NCI-H446 treated with DMSO at 0.1 percent for 48 hours (cell line): ENCODE results near the gene RPLP2.
A peak's percentile ranks its signal among the peaks of the same experiment; 100 is the strongest.

Source experiments
- DNase-seq: peaks from one replicate; lab custom pipeline; 2025; lab: John Stamatoyannopoulos, UW

Gene RPLP2

GRCh38 chr11:803770-804598 is 5.8 kb upstream of the RPLP2 start:
- DNase-seq = no peak

GRCh38 chr11:804599-804964 is 5.2 kb upstream of the RPLP2 start:
- DNase-seq = no peak

GRCh38 chr11:808427-809286 is 1.1 kb upstream of the RPLP2 start:
- DNase-seq = no peak

GRCh38 chr11:810040-810567 is 337 bp downstream of the RPLP2 start:
- no peak for DNase-seq

- DNase-seq = no peak
Observed at GRCh38 chr11:811446-812245, 1.9 kb downstream of the RPLP2 start.

- no peak for DNase-seq
Observed at GRCh38 chr11:812390-812789, 2.6 kb downstream of the RPLP2 start.

- no peak for DNase-seq
Observed at GRCh38 chr11:813072-813455, 3.3 kb downstream of the RPLP2 start.

GRCh38 chr11:813456-814096 is 3.8 kb downstream of the RPLP2 start:
- no peak for DNase-seq

GRCh38 chr11:815675-816432 is 6.1 kb downstream of the RPLP2 start:
- no peak for DNase-seq

- DNase-seq = no peak
Observed at GRCh38 chr11:816433-816779, 6.6 kb downstream of the RPLP2 start.

- DNase-seq = no peak
Observed at GRCh38 chr11:818396-819128, 8.8 kb downstream of the RPLP2 start, which contains the start of gene PNPLA2. Gene PNPLA2, plus strand, starts transcription at chr11:818914. Its CDS starts 805 bp downstream, at chr11:819719.

- peak; percentile 78 for DNase-seq
Observed at GRCh38 chr11:819129-819931, 9.6 kb downstream of the RPLP2 start.

GRCh38 chr11:819943-820649 is 10.3 kb downstream of the RPLP2 start:
- DNase-seq = peak; percentile 40

- no peak for DNase-seq
Observed at GRCh38 chr11:820655-821511, 11.1 kb downstream of the RPLP2 start.

GRCh38 chr11:821512-822371 is 12.0 kb downstream of the RPLP2 start:
- DNase-seq = no peak

- DNase-seq = no peak
Observed at GRCh38 chr11:823441-824291, 13.9 kb downstream of the RPLP2 start.
